Fibroblast of skin of back (primary cell): ENCODE measurements around the gene TMEM132E.

Experiments
- DNase-seq: peaks from one replicate; pipeline ENCODE4 v3.0.0-alpha.2; 2013

TMEM132E gene

DNA sequence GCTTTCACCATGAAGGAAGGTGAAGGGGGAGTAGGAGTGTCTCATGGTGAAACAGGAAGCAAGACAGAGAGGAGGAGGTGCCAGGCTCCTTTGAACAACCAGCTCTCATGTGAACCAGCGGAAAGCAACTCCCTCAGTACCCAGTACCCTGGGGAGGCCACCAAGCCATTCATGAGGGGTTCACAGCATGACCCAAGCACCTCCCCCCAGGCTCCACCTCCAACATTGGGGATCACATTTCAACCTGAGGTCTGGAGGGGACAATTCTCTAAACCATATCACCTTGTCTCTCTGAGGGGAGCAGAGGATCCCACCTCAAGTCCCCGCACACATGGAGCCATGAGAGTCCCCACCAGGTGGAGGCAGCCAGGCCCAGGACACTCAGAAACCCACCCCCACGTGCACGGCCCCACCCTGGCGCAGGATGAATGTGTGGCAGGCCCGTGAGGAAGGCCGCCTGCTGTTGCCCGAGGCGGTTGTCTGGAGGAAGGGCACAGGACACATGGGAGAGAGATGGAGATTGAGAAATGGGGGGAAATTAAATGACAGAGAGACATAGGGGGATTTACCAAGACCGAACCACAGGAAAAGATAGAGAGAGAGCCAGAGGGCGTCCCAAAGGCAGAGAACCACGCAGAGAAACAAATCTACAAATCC is 85.9 kb downstream of the TMEM132E start:
- no peak for DNase-seq

DNA sequence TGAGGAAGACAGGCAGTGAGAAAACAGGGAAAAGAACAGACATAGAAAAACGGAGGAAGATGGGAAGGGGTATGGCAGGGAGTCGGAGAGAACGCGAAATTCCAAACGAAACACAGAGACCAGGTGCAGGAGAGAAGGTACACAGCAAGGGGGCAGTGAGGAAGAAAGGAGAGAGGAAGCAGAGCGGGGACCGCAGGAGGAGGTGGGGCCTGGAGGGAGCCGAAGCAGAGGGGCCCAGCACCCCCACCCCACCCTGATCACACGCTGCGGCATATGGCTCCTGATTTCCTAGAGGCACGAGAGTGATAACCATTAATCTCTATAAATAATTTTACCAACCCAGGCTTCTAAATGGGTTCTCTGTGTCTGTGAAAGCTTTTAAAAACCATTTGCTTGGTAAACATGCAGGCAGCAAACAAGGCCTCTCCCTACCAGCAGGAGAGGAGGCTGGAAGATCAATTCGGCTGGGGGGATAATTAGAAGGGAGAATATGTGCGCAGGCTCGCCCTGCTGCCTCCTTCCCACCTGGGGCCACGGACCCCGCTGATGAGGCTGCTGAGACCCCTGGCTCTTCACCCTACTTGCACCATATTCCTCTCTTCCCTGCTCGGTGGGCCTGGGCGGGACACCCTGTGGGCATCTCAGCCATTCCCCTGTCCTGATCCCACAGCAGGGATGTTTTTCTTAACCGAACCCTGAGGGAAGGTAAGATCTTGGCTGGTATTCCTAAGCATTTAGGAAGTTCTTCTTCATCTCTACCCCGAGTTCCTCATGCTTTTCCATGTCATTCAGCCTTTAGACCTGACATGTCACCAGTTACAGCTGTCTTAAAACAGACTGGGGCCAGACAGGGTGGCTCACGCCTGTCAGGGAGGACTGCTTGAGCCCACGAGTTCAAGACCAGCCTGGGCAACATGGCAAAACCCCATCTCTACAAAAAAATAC is 86.7 kb downstream of the TMEM132E start:
- DNase-seq, result no peak

DNA sequence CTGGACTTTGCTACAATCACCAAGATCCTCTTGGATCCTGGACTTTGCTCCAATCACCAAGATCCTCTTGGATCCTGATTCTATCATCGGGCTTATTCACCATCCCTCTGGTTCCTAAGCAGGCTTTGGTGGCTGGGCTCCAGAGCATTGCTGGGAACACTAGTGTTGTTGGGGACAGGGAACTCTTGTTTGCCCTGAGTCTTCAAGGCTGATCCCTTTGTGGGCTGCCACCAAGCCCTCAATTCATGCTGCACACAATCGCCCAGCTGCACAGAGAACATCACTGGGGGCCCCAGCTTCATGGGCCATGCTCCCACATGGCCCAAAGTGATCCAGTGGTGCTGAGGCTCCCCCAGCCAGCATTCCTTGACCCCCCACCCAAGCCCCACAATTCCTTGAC is 88.3 kb downstream of the TMEM132E start:
- DNase-seq, result no peak

GRCh38 chr17:34668206-34668605 is 88.8 kb downstream of the TMEM132E start:
- no peak for DNase-seq

DNA sequence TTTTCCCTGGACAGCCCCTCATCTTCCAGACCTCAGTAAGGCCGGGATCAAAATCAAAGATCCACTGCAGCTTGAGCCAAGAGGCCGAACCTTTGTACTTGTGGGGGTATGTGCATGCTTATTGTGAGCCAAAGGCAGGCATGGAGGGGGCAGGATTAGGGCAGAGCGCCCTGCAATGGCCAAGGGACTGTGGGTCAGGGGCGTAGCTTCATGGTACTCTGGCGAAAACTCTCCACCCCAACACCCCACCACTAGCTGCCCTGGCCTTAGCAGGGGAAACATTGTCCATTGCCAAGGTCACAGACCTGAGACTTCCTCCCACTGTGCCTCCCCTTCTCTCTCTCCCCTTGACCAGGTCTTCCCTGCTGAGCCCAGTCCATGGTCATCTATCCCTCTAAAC is 90.1 kb downstream of the TMEM132E start:
- DNase-seq, result no peak

GRCh38 chr17:34670618-34671017 is 91.2 kb downstream of the TMEM132E start:
- no peak for DNase-seq

DNA sequence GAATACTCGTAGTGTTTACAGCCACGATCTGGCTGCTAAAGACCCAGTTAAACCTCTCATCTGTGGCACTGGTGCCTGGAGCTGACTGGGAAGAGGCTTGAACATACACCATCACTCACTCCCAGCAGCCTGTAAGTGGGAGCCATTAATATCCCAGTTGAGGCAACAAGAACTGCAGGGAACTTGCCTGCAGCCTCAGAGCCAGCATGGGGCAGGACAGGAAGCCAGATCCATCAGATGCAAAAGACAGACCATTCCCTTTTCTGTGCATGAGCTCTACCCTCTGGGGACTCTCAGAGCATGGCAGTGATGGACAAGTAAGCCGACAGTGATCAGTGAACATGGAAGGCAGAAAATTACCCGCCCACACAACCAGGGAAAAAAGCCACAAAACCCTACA is 91.8 kb downstream of the TMEM132E start:
- DNase-seq, result no peak

- DNase-seq, result no peak
These were observed 92.9 kb downstream of the TMEM132E start for GRCh38 chr17:34672176-34672785.

GRCh38 chr17:34673516-34673915 is 94.1 kb downstream of the TMEM132E start:
- no peak for DNase-seq

- DNase-seq, result no peak
These were observed 94.9 kb downstream of the TMEM132E start for GRCh38 chr17:34673995-34674890.

DNA sequence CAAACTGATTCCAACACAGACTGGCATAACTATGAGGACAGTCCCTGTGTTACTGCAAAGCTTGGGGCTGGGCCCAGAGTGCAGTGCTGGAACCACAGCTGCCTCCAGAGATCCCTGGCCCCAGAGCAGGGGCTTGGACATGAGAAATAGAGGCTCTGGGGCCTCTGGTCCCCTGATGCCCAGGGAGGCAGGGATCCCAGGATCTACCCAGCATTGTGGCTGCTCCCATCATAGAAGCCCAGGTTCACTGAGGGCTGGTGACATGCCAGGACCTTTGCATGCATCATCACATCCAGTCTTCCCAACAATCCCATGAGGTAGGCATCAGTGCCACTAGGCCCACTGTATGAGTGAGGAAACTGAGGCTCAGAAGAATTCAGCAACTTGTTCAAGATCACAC is 95.8 kb downstream of the TMEM132E start:
- no peak for DNase-seq

GRCh38 chr17:34675605-34676004 is 96.2 kb downstream of the TMEM132E start:
- no peak for DNase-seq

- no peak for DNase-seq
These were observed 100.8 kb downstream of the TMEM132E start for GRCh38 chr17:34680151-34680550.

DNA sequence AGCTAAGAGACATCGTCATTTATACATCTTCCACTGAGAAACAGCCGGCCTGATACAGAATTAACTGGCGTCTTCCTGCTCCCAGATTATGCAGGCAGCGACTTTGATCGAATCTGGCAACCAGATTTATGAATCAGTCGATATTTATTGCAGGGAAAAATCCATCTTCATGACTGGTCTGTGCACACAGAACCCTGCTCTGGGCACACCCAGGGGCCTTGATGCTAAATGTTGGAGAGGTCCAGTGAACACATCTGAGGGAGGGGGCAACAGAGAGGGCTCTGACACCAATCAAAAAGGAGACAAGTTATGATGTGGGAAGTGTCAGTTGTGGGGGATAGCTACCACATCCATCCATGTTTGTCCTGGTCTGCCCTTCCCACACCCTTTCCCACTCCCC is 102.9 kb downstream of the TMEM132E start:
- DNase-seq, result no peak

DNA sequence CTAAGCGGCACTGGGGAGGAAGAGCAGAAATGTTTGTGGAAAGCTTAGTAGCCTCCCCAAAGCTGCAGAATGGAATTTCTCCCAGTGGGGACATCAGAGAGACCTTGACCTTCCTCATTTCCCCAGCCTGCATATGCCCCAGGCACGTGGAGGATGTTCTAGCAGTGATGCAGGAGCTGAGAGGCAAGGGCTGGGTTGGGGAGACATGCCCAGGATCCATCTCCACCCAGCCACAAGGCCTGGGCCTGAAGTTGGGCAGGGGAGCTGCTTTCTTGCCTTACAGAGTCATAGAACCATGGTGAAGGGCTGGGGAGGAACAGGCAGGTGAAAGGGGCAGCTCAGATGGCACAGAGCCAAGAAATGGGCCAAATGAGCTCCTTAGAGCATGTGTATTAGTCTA is 104.0 kb downstream of the TMEM132E start:
- no peak for DNase-seq
